Large intestine (tissue), 3 donors: ENCODE results near the gene SLC26A8. TPM values are rescaled to one million over a fixed set of nuclear protein-coding genes. Genes with fewer than 3 reads are reported as not detected.

Source experiments
- DNase-seq, 2 donors: peaks; one replicate each; pipeline versions ENCODE4 v3.0.0 to v3.0.0-alpha.2; 2013
- H3K27ac ChIP-seq: one replicate; pipeline ENCODE4 v1.5.1; 2013; ENCODE audit warnings: low read length
- H3K27me3 ChIP-seq: 2 replicates; pipeline ENCODE4 v1.6.1; 2013; ENCODE audit warnings: low read length; ENCODE audit not compliant: control insufficient read depth, insufficient read depth
- H3K36me3 ChIP-seq: 2 replicates; pipeline ENCODE4 v1.6.1; 2013; ENCODE audit warnings: low read length; ENCODE audit not compliant: control insufficient read depth, insufficient read depth
- H3K4me1 ChIP-seq: one replicate; pipeline ENCODE4 v1.6.1; 2013; ENCODE audit warnings: low read length; ENCODE audit not compliant: control insufficient read depth, insufficient read depth
- H3K4me3 ChIP-seq: one replicate; pipeline ENCODE4 v1.5.1; 2013; ENCODE audit warnings: low read length
- H3K9me3 ChIP-seq: one replicate; pipeline ENCODE4 v1.6.1; 2013; ENCODE audit warnings: mild to moderate bottlenecking, low read depth, low read length, moderate library complexity; ENCODE audit not compliant: control insufficient read depth
- WGBS: methylation state at CpG from one replicate; pipeline ENCODE4 v1.1.5; 2013; ENCODE audit warnings: low lambda C conversion rate; ENCODE audit not compliant: insufficient coverage; 5-methylcytosine and 5-hydroxymethylcytosine counted together
- polyA plus RNA-seq: library from polyadenylated mRNA; unstranded; fragments of 120-200 nt; gene quantifications from one replicate; pipeline ENCODE4 v1.2.1, GENCODE V29; 2013

Gene SLC26A8
- polyA plus RNA-seq, 1 donor: 0.24 TPM

DNA sequence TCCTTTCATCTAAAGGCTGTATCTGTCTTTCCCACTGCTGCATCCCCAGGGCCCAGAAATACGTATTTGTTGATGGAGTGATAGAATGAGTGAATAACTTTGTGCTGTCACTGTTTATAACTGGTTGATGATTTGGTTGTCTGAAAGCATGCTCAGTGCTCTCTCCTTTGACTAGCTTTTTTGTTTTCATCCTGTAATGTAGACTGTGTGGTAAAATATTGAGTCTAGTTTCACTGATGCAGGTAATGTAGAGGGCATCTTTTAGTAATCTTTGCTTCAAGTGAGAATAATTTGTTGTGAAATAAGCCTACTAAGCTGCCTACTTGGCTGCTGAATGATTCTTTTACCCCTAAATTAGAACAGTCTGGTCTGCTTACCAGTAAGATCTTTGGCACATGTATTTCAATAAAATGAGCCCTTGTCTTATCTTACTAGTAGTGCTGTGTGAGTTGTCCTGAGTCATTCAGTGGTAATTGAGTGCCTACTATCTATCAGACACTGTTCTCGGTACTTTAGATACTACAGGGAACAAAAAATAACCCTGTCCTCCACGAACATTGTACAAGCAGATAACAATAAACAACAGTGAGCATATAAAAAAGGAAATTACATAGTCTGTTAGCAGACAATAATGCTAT is 43.1 kb upstream of the SLC26A8 start:
- DNase-seq: peak; percentile 29 to 80
- H3K4me1 ChIP-seq: peaks cover 49% of the 10 kb centered on the region
- WGBS: no CpG with 5 or more reads among the region's 3 CpGs
- H3K27me3 ChIP-seq: no peaks in the 10 kb centered on the region
- no peak overlapping the region for H3K4me3 ChIP-seq
- no peaks in the 10 kb centered on the region for H3K9me3 ChIP-seq
- H3K36me3 ChIP-seq: no peaks in the 10 kb centered on the region
- H3K27ac ChIP-seq: peak overlapping the region; percentile 93

- Histone ChIP-seq H3K36me3 (peaks cover 2% of the 10 kb centered on the region), H3K27me3 (no peaks in the 10 kb centered on the region), H3K27ac (peak overlapping the region; percentile 93), H3K9me3 (no peaks in the 10 kb centered on the region), H3K4me1 (peaks cover 49% of the 10 kb centered on the region), H3K4me3 (no peak overlapping the region)
- DNase-seq: peak in 1 of 2 donors; percentile 42
- WGBS: no CpG with 5 or more reads among the region's 2 CpGs
These were observed 42.4 kb upstream of the SLC26A8 start for GRCh38 chr6:36066817-36067216.

- no peaks in the 10 kb centered on the region for H3K27me3 ChIP-seq
- H3K36me3 ChIP-seq: peaks cover 5% of the 10 kb centered on the region
- H3K4me1 ChIP-seq: peaks cover 49% of the 10 kb centered on the region
- H3K27ac ChIP-seq: peak overlapping the region; percentile 93
- no peaks in the 10 kb centered on the region for H3K9me3 ChIP-seq
- no peak overlapping the region for H3K4me3 ChIP-seq
- DNase-seq: no peak
These were observed 41.5 kb upstream of the SLC26A8 start for GRCh38 chr6:36065916-36066315.

GRCh38 chr6:36064770-36065396 is 40.4 kb upstream of the SLC26A8 start:
- H3K36me3 ChIP-seq: peaks cover 14% of the 10 kb centered on the region
- H3K27me3 ChIP-seq: no peaks in the 10 kb centered on the region
- H3K4me3 ChIP-seq: no peak overlapping the region
- H3K4me1 ChIP-seq: peaks cover 49% of the 10 kb centered on the region
- H3K27ac ChIP-seq: peak overlapping the region; percentile 93
- 20% methylated on average over 1 of the region's 3 CpGs for WGBS
- H3K9me3 ChIP-seq: no peaks in the 10 kb centered on the region
- DNase-seq: peak; percentile 85 to 94

DNA sequence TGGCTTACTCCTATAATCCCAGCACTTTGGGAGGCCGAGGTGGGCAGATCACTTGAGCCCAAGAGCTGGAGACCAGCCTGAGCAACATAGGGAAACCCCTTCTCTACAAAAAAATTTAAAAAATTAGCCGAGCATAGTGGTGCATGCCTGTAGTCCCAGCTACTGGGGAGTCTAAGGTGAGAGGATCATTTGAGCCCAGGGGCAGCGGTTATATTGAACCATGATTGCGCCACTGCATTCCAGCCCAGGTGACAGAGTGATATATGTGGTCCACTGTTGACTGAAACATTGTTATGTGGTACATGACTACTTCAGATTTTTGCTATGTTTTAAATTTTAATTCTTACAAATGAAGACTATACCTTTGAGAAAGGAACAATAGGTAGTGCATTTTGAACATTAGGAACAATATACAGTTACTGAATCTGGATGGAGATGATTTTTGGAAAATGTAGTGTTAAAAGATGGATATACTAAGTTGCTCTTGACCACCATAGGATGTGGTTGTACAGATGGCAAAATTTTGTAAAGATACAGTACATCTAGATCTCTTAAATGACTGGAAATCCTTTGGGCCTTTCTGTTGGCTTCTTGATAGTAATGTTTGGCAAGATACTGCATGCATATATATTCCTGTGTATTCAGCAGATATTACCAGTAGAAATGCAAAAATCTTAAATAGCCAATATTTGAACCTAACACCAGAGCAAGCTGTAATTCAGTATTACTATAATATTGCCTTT is 39.0 kb upstream of the SLC26A8 start:
- WGBS: no CpG with 5 or more reads among the region's 4 CpGs
- H3K4me1 ChIP-seq: peaks cover 38% of the 10 kb centered on the region
- H3K36me3 ChIP-seq: peaks cover 18% of the 10 kb centered on the region
- peak overlapping the region; percentile 93 for H3K27ac ChIP-seq
- H3K27me3 ChIP-seq: no peaks in the 10 kb centered on the region
- no peaks in the 10 kb centered on the region for H3K9me3 ChIP-seq
- DNase-seq: peak in 1 of 2 donors; percentile 53
- no peak overlapping the region for H3K4me3 ChIP-seq

- no peak overlapping the region for H3K27ac ChIP-seq
- no CpG with 5 or more reads among the region's 2 CpGs for WGBS
- no peaks in the 10 kb centered on the region for H3K27me3 ChIP-seq
- H3K4me1 ChIP-seq: peaks cover 32% of the 10 kb centered on the region
- H3K36me3 ChIP-seq: peaks cover 18% of the 10 kb centered on the region
- H3K4me3 ChIP-seq: no peak overlapping the region
- DNase-seq: no peak
- no peaks in the 10 kb centered on the region for H3K9me3 ChIP-seq
These were observed 37.8 kb upstream of the SLC26A8 start for GRCh38 chr6:36062247-36062646.

- 0% methylated on average over 1 of the region's 2 CpGs for WGBS
- no peak overlapping the region for H3K4me3 ChIP-seq
- no peak overlapping the region for H3K27ac ChIP-seq
- peaks cover 26% of the 10 kb centered on the region for H3K4me1 ChIP-seq
- H3K27me3 ChIP-seq: no peaks in the 10 kb centered on the region
- no peak for DNase-seq
- H3K36me3 ChIP-seq: peaks cover 18% of the 10 kb centered on the region
- H3K9me3 ChIP-seq: no peaks in the 10 kb centered on the region
These were observed 36.8 kb upstream of the SLC26A8 start for GRCh38 chr6:36061236-36061635.

GRCh38 chr6:36056178-36056577 is 31.7 kb upstream of the SLC26A8 start:
- DNase-seq: no peak
- no CpG with 5 or more reads among the region's 1 CpG for WGBS
- Histone ChIP-seq H3K9me3 (no peaks in the 10 kb centered on the region), H3K36me3 (peaks cover 27% of the 10 kb centered on the region), H3K4me3 (no peak overlapping the region), H3K27me3 (no peaks in the 10 kb centered on the region), H3K27ac (no peak overlapping the region), H3K4me1 (peaks cover 2% of the 10 kb centered on the region)

- no peaks in the 10 kb centered on the region for H3K27me3 ChIP-seq
- WGBS: no CpG with 5 or more reads among the region's 2 CpGs
- H3K9me3 ChIP-seq: no peaks in the 10 kb centered on the region
- H3K4me1 ChIP-seq: peaks cover 2% of the 10 kb centered on the region
- no peak overlapping the region for H3K27ac ChIP-seq
- DNase-seq: no peak
- H3K36me3 ChIP-seq: peaks cover 18% of the 10 kb centered on the region
- H3K4me3 ChIP-seq: no peak overlapping the region
These were observed 30.5 kb upstream of the SLC26A8 start for GRCh38 chr6:36054956-36055355.

DNA sequence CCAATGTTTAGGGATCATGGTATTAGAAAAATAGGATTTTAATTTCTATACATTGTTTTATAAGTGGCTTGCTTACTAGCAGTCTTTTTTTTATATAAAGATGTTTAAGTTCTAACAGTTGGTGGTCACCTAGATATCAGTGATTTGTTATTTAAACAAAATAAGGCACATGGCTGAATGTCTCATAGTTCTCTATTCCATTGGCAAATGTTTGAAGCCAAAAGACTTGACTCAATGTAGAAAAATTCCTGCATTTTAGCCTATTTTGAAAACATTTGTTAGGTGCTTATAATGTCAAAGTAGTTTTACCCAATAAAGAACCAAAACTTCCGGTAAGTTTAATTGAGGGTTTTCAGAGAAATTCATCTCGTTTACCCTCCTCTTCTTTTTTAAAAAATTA is 30.0 kb upstream of the SLC26A8 start:
- H3K4me1 ChIP-seq: peaks cover 2% of the 10 kb centered on the region

More for the DNA sequence above, 30.0 kb upstream of the SLC26A8 start:
- Histone ChIP-seq H3K4me3 (no peak overlapping the region), H3K9me3 (no peaks in the 10 kb centered on the region), H3K36me3 (peaks cover 13% of the 10 kb centered on the region), H3K27ac (no peak overlapping the region), H3K27me3 (no peaks in the 10 kb centered on the region)
- 92% methylated on average over 2 of the region's 2 CpGs for WGBS
- DNase-seq: no peak
